PC-9 (cell line): ENCODE results near the gene SLC13A1. TPM values are rescaled to one million over a fixed set of nuclear protein-coding genes. Genes with fewer than 3 reads are reported as not detected.
"Not testable (repeated sequence)": the region's sequence is repeated elsewhere in the genome, so short reads cannot be mapped to it uniquely, and the experiment has no call there.

Experiments used
- BruUV-seq: library from RNA; stranded (reverse); fragments of 400-500 nt; replicated peaks from 2 replicates; lab custom pipeline; 2021; lab: Mats Ljungman, UMichigan
- CTCF ChIA-PET: fragments of 300-600 bp; sonication (Branson Sonifier 250); formaldehyde crosslinking; loops from one replicate; lab custom pipeline; 2022; ENCODE audit warnings: antibody characterized with exemption; lab: Charles Lee
- POLR2A ChIA-PET: fragments of 300-600 bp; sonication (Branson Sonifier 250); formaldehyde crosslinking; loops from one replicate; lab custom pipeline; 2022; ENCODE audit warnings: antibody characterized with exemption; ENCODE audit not compliant: unreplicated experiment; lab: Charles Lee
- DNase-seq, 2 experiments: peaks; one replicate each; pipeline versions ENCODE4 v3.0.0 to v3.0.0-alpha.2; 2015 to 2022; ENCODE audit warnings: mixed read lengths in 1 of 2
- H2AFZ ChIP-seq: fragments of 200-600 bp; sonication (generic); 2 replicates; pipeline ENCODE4 v1.8.1; 2017; ENCODE audit warnings: antibody characterized with exemption
- H3F3A ChIP-seq: fragments of 200-600 bp; sonication (generic); 2 replicates; pipeline ENCODE4 v1.8.1; 2017; ENCODE audit warnings: antibody characterized with exemption, mild to moderate bottlenecking, low read depth; ENCODE audit not compliant: insufficient read depth
- H3K27ac ChIP-seq: fragments of 200-600 bp; sonication (generic); 2 replicates; pipeline ENCODE4 v1.6.1; 2016; ENCODE audit warnings: mixed run types
- H3K27me3 ChIP-seq: fragments of 200-600 bp; sonication (generic); 2 replicates; pipeline ENCODE4 v1.6.1; 2016; ENCODE audit warnings: low read depth, mixed run types; ENCODE audit not compliant: insufficient read depth
- H3K36me3 ChIP-seq: fragments of 200-600 bp; sonication (generic); 2 replicates; pipeline ENCODE4 v1.6.1; 2016; ENCODE audit warnings: low read depth, mixed run types
- H3K4me1 ChIP-seq: fragments of 200-600 bp; sonication (generic); replicated peaks from 2 replicates; pipeline ENCODE4 v1.6.1; 2016; ENCODE audit warnings: mixed run types; ENCODE audit not compliant: insufficient read depth
- H3K4me2 ChIP-seq: fragments of 200-600 bp; sonication (generic); 2 replicates; pipeline ENCODE4 v1.6.1; 2017; ENCODE audit warnings: mixed run types
- H3K4me3 ChIP-seq: fragments of 200-600 bp; sonication (generic); 2 replicates; pipeline ENCODE4 v1.6.1; 2016; ENCODE audit warnings: mixed run types
- H3K79me2 ChIP-seq: fragments of 200-600 bp; sonication (generic); 2 replicates; pipeline ENCODE4 v1.6.1; 2017; ENCODE audit warnings: low read depth, mixed run types
- H3K9me2 ChIP-seq: fragments of 200-600 bp; sonication (generic); 2 replicates; pipeline ENCODE4 v1.8.1; 2017; ENCODE audit warnings: mild to moderate bottlenecking; ENCODE audit not compliant: insufficient read depth
- H3K9me3 ChIP-seq: fragments of 200-600 bp; sonication (generic); 2 replicates; pipeline ENCODE4 v1.8.1; 2016; ENCODE audit warnings: low read depth; ENCODE audit not compliant: insufficient read depth
- H4K20me1 ChIP-seq: fragments of 200-600 bp; sonication (generic); 2 replicates; pipeline ENCODE4 v1.8.1; 2017; ENCODE audit not compliant: insufficient read depth
- EZH2 ChIP-seq: fragments of 200-600 bp; sonication (generic); IDR thresholded peaks from 2 replicates; pipeline ENCODE4 v1.8.0; 2017; ENCODE audit warnings: antibody characterized with exemption, low read depth
- intact Hi-C: fragments of 100-400 bp; cut with micrococcal nuclease; formaldehyde crosslinking; loops from one replicate; pipeline ENCODE4 v1.10.0; 2022; ENCODE audit not compliant: unreplicated experiment
- total RNA-seq: library from RNA; stranded (reverse); gene quantifications from 2 replicates; pipeline ENCODE4 v1.2.3, GENCODE V29; 2021
- TF ChIP-seq, protein P1 (sequence below): fragments of 200-600 bp; sonication (generic); conservative IDR thresholded peaks from 2 replicates; pipeline ENCODE4 v1.6.1; 2017; ENCODE audit warnings: mixed run types, antibody characterized with exemption, mild to moderate bottlenecking, moderate library complexity

SLC13A1 gene
- total RNA-seq, 1 experiment from 2014 or later, result not detected

DNA sequence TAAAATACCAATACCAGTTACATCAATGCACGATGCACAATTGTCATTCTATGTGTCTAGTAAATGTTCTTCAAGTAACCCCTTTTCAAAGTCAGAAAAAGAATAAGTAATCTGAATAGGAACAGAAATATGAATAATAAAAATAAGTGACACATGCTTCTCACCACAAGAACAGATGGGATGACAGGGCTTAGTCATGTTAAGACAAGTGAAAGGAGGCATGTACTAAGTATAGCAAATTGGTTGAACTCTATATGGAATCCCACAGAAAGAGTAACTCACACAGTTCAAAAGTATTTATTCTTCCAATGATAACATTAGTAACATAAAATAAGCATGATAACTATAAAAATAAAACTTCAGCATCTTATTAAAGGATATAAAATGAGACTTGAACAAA is 103.3 kb downstream of the SLC13A1 start:
- no peaks in the 10 kb centered on the region for H3K4me1 ChIP-seq
- DNase-seq, result no peak
- no peaks in the 10 kb centered on the region for H3K36me3 ChIP-seq
- H3K9me3 ChIP-seq, result no peaks in the 10 kb centered on the region
- no peak overlapping the region for H3K4me3 ChIP-seq
- H3K27me3 ChIP-seq, result no peaks in the 10 kb centered on the region
- TF ChIP-seq EZH2, result no peak
- TF ChIP-seq, protein P1, sequence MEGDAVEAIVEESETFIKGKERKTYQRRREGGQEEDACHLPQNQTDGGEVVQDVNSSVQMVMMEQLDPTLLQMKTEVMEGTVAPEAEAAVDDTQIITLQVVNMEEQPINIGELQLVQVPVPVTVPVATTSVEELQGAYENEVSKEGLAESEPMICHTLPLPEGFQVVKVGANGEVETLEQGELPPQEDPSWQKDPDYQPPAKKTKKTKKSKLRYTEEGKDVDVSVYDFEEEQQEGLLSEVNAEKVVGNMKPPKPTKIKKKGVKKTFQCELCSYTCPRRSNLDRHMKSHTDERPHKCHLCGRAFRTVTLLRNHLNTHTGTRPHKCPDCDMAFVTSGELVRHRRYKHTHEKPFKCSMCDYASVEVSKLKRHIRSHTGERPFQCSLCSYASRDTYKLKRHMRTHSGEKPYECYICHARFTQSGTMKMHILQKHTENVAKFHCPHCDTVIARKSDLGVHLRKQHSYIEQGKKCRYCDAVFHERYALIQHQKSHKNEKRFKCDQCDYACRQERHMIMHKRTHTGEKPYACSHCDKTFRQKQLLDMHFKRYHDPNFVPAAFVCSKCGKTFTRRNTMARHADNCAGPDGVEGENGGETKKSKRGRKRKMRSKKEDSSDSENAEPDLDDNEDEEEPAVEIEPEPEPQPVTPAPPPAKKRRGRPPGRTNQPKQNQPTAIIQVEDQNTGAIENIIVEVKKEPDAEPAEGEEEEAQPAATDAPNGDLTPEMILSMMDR, result no peak
- no TSS peak for BruUV-seq
- H4K20me1 ChIP-seq, result no peaks in the 10 kb centered on the region
- H3F3A ChIP-seq, result no peaks in the 10 kb centered on the region
- intact Hi-C loops, result no loop called here
- ChIA-PET CTCF (no interaction called here), POLR2A (no interaction called here)
- no peak overlapping the region for H3K4me2 ChIP-seq
- H3K9me2 ChIP-seq, result no peaks in the 10 kb centered on the region
- no peaks in the 10 kb centered on the region for H3K79me2 ChIP-seq
- no peak overlapping the region for H2AFZ ChIP-seq
- no peak overlapping the region for H3K27ac ChIP-seq

DNA sequence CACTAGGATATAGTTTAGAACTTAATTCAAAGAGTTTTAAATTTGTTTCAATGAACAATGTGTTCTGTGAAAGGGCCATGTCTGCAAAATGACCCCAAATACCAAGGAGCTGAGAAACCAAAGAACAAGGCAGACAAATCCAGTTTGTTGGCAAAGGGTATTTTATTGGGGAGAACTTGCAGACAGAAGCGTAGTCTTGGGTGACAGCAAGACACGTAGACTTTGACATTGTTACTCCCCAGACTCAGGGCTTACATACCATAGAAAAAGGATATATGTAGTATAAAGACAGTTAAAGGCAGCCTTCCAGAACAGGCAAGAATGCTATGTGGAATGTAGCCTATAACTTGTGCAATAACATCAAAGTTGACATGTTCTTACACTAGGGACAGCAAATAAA is 109.3 kb downstream of the SLC13A1 start:
- Histone ChIP-seq H3F3A (no peaks in the 10 kb centered on the region), H3K4me3 (no peak overlapping the region), H3K4me2 (no peak overlapping the region), H3K9me3 (no peaks in the 10 kb centered on the region), H3K27me3 (no peaks in the 10 kb centered on the region), H4K20me1 (no peaks in the 10 kb centered on the region), H3K36me3 (no peaks in the 10 kb centered on the region), H3K27ac (no peak overlapping the region), H3K4me1 (no peaks in the 10 kb centered on the region), H3K9me2 (no peaks in the 10 kb centered on the region), H3K79me2 (no peaks in the 10 kb centered on the region), H2AFZ (no peak overlapping the region)
- CTCF ChIA-PET, result no interaction called here
- TF ChIP-seq, protein P1, result no peak
- TF ChIP-seq EZH2, result no peak
- intact Hi-C loops, result no loop called here
- POLR2A ChIA-PET, result no interaction called here
- no peak for DNase-seq
- BruUV-seq, result no TSS peak

DNA sequence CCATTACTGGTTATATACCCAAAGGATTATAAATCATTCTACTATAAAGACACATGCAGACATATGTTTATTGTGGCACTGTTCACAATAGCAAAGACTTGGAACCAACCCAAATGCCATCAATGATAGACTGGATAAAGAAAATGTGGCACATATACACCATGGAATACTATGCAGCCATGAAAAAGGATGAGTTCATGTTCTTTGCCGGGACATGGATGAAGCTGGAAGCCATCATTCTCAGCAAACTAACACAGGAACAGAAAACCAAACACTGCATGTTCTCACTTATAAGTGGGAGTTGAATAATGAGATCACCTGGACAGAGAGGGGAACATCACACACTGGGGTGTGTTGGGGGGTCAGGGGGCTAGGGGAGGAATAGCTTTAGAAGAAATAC is 112.9 kb downstream of the SLC13A1 start:
- DNase-seq, H2AFZ ChIP-seq, H3K36me3 ChIP-seq, H3K4me3 ChIP-seq, H3K4me1 ChIP-seq, H3K4me2 ChIP-seq, H3F3A ChIP-seq, BruUV-seq, H3K79me2 ChIP-seq, H3K27ac ChIP-seq, H3K9me3 ChIP-seq, POLR2A ChIA-PET, intact Hi-C loops, CTCF ChIA-PET, H3K27me3 ChIP-seq, H3K9me2 ChIP-seq, H4K20me1 ChIP-seq: not testable (repeated sequence)

DNA sequence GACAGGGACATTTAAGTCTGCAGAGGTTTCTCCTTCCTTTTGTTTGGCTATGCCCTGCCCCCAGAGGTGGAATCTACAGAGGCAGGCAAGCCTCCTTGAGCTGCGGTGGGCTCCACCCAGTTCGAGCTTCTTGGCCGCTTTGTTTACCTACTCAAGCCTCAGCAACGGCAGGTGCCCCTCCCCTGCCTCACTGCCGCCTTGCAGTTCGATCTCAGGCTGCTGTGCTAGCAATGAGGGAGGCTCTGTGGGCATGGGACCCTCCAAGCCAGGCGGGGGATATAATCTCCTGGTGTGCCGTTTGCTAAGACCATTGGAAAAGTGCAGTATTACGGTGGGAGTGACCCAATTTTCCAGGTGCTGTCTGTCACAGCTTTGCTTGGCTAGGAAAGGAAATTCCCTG is 114.9 kb downstream of the SLC13A1 start:
- DNase-seq, CTCF ChIA-PET, H3F3A ChIP-seq, BruUV-seq, H3K79me2 ChIP-seq, POLR2A ChIA-PET, H2AFZ ChIP-seq, H3K4me3 ChIP-seq, H4K20me1 ChIP-seq, H3K4me2 ChIP-seq, H3K9me3 ChIP-seq, H3K4me1 ChIP-seq, H3K27ac ChIP-seq, H3K9me2 ChIP-seq, H3K27me3 ChIP-seq, H3K36me3 ChIP-seq, intact Hi-C loops: not testable (repeated sequence)
